GM12878 (cell line): ENCODE measurements around the gene ADAMTS17. TPM values are rescaled to one million over a fixed set of nuclear protein-coding genes. Genes with fewer than 3 reads are reported as not detected.

Experiments used
- ATAC-seq: fragments of 200-7000 bp; cut with Tn5 transposase; 3 replicates; pipeline ENCODE4 v1.9.1; 2020; ENCODE audit warnings: mild to moderate bottlenecking, moderate library complexity
- BruUV-seq: library from RNA; stranded (reverse); fragments of 400-500 nt; replicated peaks from 2 replicates; lab custom pipeline; 2021; lab: Mats Ljungman, UMichigan
- CTCF ChIA-PET: fragments of 300-600 bp; sonication (Branson Sonifier 250); formaldehyde crosslinking; extraction: SDS; loops from one replicate; lab custom pipeline; 2021; ENCODE audit warnings: inconsistent platforms; lab: Yijun Ruan, JAX
- POLR2A ChIA-PET: fragments of 350-600 bp; formaldehyde crosslinking; extraction: SDS; loops from one replicate; lab custom pipeline; 2021; ENCODE audit warnings: inconsistent platforms; lab: Charles Lee
- RAD21 ChIA-PET: fragments of 300-600 bp; sonication (Branson Sonifier 250); formaldehyde crosslinking; loops from one replicate; lab custom pipeline; 2023; ENCODE audit warnings: antibody characterized with exemption; ENCODE audit not compliant: unreplicated experiment; lab: Charles Lee
- SMC1A ChIA-PET: fragments of 300-600 bp; sonication (Branson Sonifier 250); formaldehyde crosslinking; loops from one replicate; lab custom pipeline; 2023; ENCODE audit not compliant: unreplicated experiment, uncharacterized antibody; lab: Charles Lee
- DNase-seq: peaks from one replicate; pipeline ENCODE4 v3.0.0-alpha.2; 2011; ENCODE audit warnings: low read depth, low spot score
- FAIRE-seq: peaks from 3 replicates; lab custom pipeline; 2011; peaks lifted over from hg19 to GRCh38; lab: Jason Lieb, UNC
- H2AFZ ChIP-seq: 2 replicates; pipeline ENCODE4 v1.6.0; 2011; ENCODE audit warnings: low read depth, low read length, control low read depth; ENCODE audit not compliant: control insufficient read depth
- H3K27ac ChIP-seq: 2 replicates; pipeline ENCODE4 v1.5.1; 2011; ENCODE audit warnings: control low read depth; ENCODE audit not compliant: control insufficient read depth, insufficient read depth
- H3K27me3 ChIP-seq, 2 experiments: replicated peaks in 1 of 2; 2 replicates each; pipeline versions ENCODE4 v1.6.0 to v1.6.1; 2011; ENCODE audit warnings: low read length in 1 of 2; ENCODE audit not compliant: control insufficient read depth in 2 of 2, insufficient read depth in 2 of 2
- H3K36me3 ChIP-seq, 2 experiments: 2 replicates each; pipeline ENCODE4 v1.5.1; 2011; ENCODE audit warnings: low read length in 1 of 2; ENCODE audit not compliant: control insufficient read depth in 2 of 2, insufficient read depth in 2 of 2
- H3K4me1 ChIP-seq: 2 replicates; pipeline ENCODE4 v1.6.1; 2011; ENCODE audit warnings: mild to moderate bottlenecking, low read length, moderate library complexity, mixed read lengths; ENCODE audit not compliant: control insufficient read depth, insufficient read depth
- H3K4me2 ChIP-seq: 2 replicates; pipeline ENCODE4 v1.6.0; 2011; ENCODE audit warnings: control low read depth; ENCODE audit not compliant: control insufficient read depth, insufficient read depth
- H3K4me3 ChIP-seq: fragments of 200-600 bp; sonication (generic); 2 replicates; pipeline ENCODE4 v1.5.1; 2016
- H3K79me2 ChIP-seq: 2 replicates; pipeline ENCODE4 v1.6.0; 2011; ENCODE audit warnings: low read length; ENCODE audit not compliant: control insufficient read depth, insufficient read depth
- H3K9ac ChIP-seq: 2 replicates; pipeline ENCODE4 v1.8.0; 2011; ENCODE audit warnings: low read length, control low read depth, mixed read lengths; ENCODE audit not compliant: control insufficient read depth, insufficient read depth
- H3K9me3 ChIP-seq: replicated peaks from 3 replicates; pipeline ENCODE4 v1.5.1; 2011; ENCODE audit warnings: mild to moderate bottlenecking, low read length; ENCODE audit not compliant: control insufficient read depth, insufficient read depth
- H4K20me1 ChIP-seq: 2 replicates; pipeline ENCODE4 v1.6.0; 2011; ENCODE audit not compliant: control insufficient read depth, insufficient read depth
- ATF2 ChIP-seq: IDR thresholded peaks from 2 replicates; pipeline ENCODE4 v1.6.1; 2012; ENCODE audit warnings: low read length, inconsistent platforms
- BHLHE40 ChIP-seq, 2 experiments: fragments of 450-650 bp in 1 of 2; IDR thresholded peaks; 2 replicates each; pipeline ENCODE4 v1.6.1; 2011 to 2017; ENCODE audit warnings: low read depth in 2 of 2, borderline replicate concordance in 1 of 2, improper control_type of control experiment in 1 of 2, low read length in 1 of 2, mild to moderate bottlenecking in 1 of 2
- CHD2 ChIP-seq: IDR thresholded peaks from 2 replicates; pipeline ENCODE4 v1.6.1; 2011; ENCODE audit warnings: low read depth, low read length, improper control_type of control experiment, borderline replicate concordance
- EZH2 ChIP-seq: IDR thresholded peaks from 2 replicates; pipeline ENCODE4 v1.6.1; 2012; ENCODE audit warnings: low read depth, mild to moderate bottlenecking, control low read depth, inconsistent platforms, low read length, borderline replicate concordance; ENCODE audit not compliant: control insufficient read depth
- FOXK2 ChIP-seq: fragments of 450-650 bp; IDR thresholded peaks from 2 replicates; pipeline ENCODE4 v1.6.1; 2017; ENCODE audit warnings: mild to moderate bottlenecking, moderate library complexity
- HDAC2 ChIP-seq: fragments of 200-600 bp; sonication (generic); IDR thresholded peaks from 2 replicates; pipeline ENCODE4 v1.6.1; 2017
- IKZF1 ChIP-seq: fragments of 450-650 bp; conservative IDR thresholded peaks from 2 replicates; pipeline ENCODE4 v1.6.1; 2017; ENCODE audit warnings: antibody characterized with exemption, mild to moderate bottlenecking
- IRF4 ChIP-seq: IDR thresholded peaks from 2 replicates; pipeline ENCODE4 v1.6.1; 2011; ENCODE audit warnings: low read depth, low read length
- MLLT1 ChIP-seq: fragments of 450-650 bp; IDR thresholded peaks from 2 replicates; pipeline ENCODE4 v1.6.1; 2016; ENCODE audit warnings: mild to moderate bottlenecking
- NBN ChIP-seq: fragments of 450-650 bp; IDR thresholded peaks from 2 replicates; pipeline ENCODE4 v1.6.1; 2016
- PKNOX1 ChIP-seq: fragments of 450-650 bp; IDR thresholded peaks from 2 replicates; pipeline ENCODE4 v1.6.1; 2016; ENCODE audit warnings: mild to moderate bottlenecking
- SUPT20H ChIP-seq: IDR thresholded peaks from 2 replicates; pipeline ENCODE4 v1.6.1; 2011; ENCODE audit warnings: low read depth, mild to moderate bottlenecking, low read length, moderate library complexity, borderline replicate concordance; ENCODE audit not compliant: control insufficient read depth
- ZBTB33 ChIP-seq: fragments of 450-650 bp; IDR thresholded peaks from 2 replicates; pipeline ENCODE4 v1.6.1; 2017; ENCODE audit warnings: mild to moderate bottlenecking
- ZNF592 ChIP-seq: fragments of 450-650 bp; IDR thresholded peaks from 2 replicates; pipeline ENCODE4 v1.6.1; 2017; ENCODE audit warnings: mild to moderate bottlenecking, moderate library complexity
- WGBS: methylation state at CpG from one replicate; pipeline ENCODE4 v1.1.6; 2016; ENCODE audit warnings: low lambda C conversion rate; ENCODE audit not compliant: insufficient replicate concordance, insufficient coverage; ENCODE audit errors: missing lambda C conversion rate; 5-methylcytosine and 5-hydroxymethylcytosine counted together
- in situ Hi-C: fragments of 300-500 bp; cut with MboI; formaldehyde crosslinking; loops from 9 replicates; pipeline ENCODE4 v1.14.3; 2018; ENCODE audit warnings: mixed read lengths
- intact Hi-C: fragments of 100-400 bp; cut with micrococcal nuclease; formaldehyde crosslinking; loops from one replicate; pipeline ENCODE4 v1.14.2; 2022; ENCODE audit not compliant: unreplicated experiment
- polyA plus RNA-seq, 11 experiments: library from polyadenylated mRNA; depleted of rRNA in 4 of 11; unstranded in 6 of 11; stranded (reverse) in 5 of 11; fragments of >200 nt; fragmentation: Nextera tagmentation in 4 of 11; fragmentation: Illumina TruSeq in 1 of 11; extraction: Ambion mirVana in 4 of 11; extraction: Trizol in 1 of 11; gene quantifications; 1 replicate in 1 of 11; 2 replicates in 10 of 11; pipeline versions ENCODE4 v1.2.1 to v1.2.3, GENCODE V29; 2011 to 2016; ENCODE audit warnings: inconsistent platforms in 2 of 11, missing spikeins in 2 of 11, low read depth in 1 of 11
- total RNA-seq, 4 experiments: library from RNA; depleted of rRNA in 3 of 4; stranded (reverse); fragments of >200 nt in 3 of 4; fragmentation: Illumina TruSeq in 1 of 4; extraction: Trizol in 1 of 4; gene quantifications; 2 replicates each; pipeline versions ENCODE4 v1.2.1 to v1.2.3, GENCODE V29; 2013 to 2021

Gene ADAMTS17
- total and polyA plus RNA-seq, 10 of the 15 experiments (the other 5 are each of a cell fraction or from before 2014, with no cell fraction given): 0.04 to 0.50 (median 0.10) TPM; not detected in 4

- CTCF ChIA-PET: no interaction called here
- TF ChIP-seq NBN (no peak), BHLHE40 (IDR thresholded peaks at IDR 0.05; ENCODE audit: borderline replicate concordance in 1 of 2, low read depth in 2 of 2, low read length in 1 of 2) (no peak), ZBTB33 (no peak), ZNF592 (no peak), IRF4 (no peak), EZH2 (no peak), ATF2 (no peak), MLLT1 (no peak), CHD2 (no peak), FOXK2 (no peak), IKZF1 (no peak), SUPT20H (no peak), HDAC2 (no peak), PKNOX1 (no peak)
These were observed 167.4 kb downstream of the ADAMTS17 start for GRCh38 chr15:100174159-100174903.

More at GRCh38 chr15:100174159-100174903, 167.4 kb downstream of the ADAMTS17 start:
- FAIRE-seq (no peak), ATAC-seq (no peak), DNase-seq (no peak)
- Histone ChIP-seq H3K27me3 (no peaks in the 10 kb centered on the region), H3K36me3 (no peaks in the 10 kb centered on the region), H3K4me3 (no peak overlapping the region), H3K9ac (no peak overlapping the region), H3K4me2 (no peak overlapping the region), H3K4me1 (peaks cover 18% of the 10 kb centered on the region), H3K27ac (no peak overlapping the region), H3K79me2 (no peaks in the 10 kb centered on the region), H4K20me1 (no peaks in the 10 kb centered on the region), H3K9me3 (peaks cover 26% of the 10 kb centered on the region), H2AFZ (no peak overlapping the region)
- WGBS: 17% methylated on average over 7 of the region's 7 CpGs
- intact Hi-C loops (no loop called here), in situ Hi-C loops (no loop called here)
- ChIA-PET POLR2A (no interaction called here), RAD21 (no interaction called here), SMC1A (no interaction called here)
- BruUV-seq: no TSS peak
